AG09319 (cell line): ENCODE results near the gene PSME1.

Source experiments
- DNase-seq: peaks from one replicate; pipeline ENCODE4 v3.0.0-alpha.2; 2010; ENCODE audit warnings: low read depth; ENCODE audit errors: extremely low read depth
- CTCF ChIP-seq: IDR thresholded peaks from 2 replicates; pipeline ENCODE4 v1.5.1; 2011; ENCODE audit warnings: low read depth, mild to moderate bottlenecking, inconsistent platforms, low read length, moderate library complexity

The PSME1 gene

DNA sequence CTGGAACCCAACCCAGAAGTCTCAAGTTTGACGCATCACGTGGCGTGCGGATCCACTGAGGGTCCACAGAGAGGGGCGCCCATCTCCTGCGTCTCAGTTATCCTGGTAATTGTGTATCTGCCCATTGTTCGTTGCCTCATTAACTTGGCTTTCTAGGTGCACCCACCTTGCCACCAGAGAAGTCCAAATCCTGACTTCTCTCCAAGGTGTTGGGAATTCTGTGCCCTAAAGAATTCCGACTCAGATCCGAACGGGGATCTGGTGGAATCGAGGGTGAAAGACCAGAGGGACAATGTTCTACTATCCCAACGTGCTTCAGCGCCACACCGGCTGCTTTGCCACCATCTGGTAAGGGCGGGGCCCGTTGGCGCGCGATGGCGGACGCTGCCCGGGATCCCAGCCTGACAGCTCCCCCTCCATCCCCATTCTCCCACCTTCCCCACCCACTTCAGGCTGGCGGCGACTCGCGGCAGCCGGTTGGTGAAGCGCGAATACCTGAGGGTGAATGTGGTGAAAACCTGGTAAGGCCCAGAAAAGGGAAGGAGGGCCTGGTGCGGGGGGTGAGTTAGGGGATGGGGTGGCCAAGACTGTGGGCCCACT is 36.4 kb downstream of the PSME1 start:
- no peak for DNase-seq
- TF ChIP-seq CTCF = no peak

DNA sequence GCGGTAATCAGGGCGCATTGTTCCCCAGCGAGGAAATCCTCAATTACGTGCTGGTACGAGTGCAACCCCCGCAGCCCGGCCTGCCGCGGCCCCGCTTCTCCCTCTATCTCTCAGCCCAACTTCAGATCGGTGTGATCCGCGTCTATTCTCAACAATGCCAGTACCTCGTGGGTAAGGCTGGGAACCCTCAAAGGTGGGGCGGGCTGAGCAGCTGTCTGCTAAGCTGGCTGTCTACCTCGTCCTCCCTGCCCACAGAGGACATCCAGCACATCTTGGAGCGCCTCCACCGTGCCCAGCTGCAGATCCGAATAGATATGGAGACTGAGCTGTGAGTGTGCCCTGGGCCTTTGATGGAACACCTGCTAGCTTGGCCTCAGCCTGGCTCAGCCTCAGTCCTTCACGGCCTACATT is 36.9 kb downstream of the PSME1 start:
- no peak for TF ChIP-seq CTCF
- no peak for DNase-seq

DNA sequence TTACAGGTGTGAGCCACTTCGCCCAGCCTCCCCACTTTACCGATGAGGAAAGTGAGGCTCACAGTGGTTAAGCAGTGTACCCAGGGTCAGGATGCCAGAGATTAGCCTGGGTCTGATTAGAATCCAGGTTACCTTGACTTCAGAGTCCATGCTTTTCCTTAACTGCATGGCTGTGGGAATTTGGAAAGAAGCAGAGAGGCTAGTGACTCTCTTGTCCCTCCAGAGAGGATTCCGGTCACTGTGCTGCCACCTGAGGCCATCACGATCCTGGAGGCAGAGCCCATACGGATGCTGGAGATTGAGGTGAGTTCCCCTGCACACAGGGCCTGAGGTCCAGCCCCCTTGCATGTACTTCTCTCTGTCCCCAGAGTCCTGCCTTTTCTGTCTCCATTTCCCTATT is 40.6 kb downstream of the PSME1 start:
- TF ChIP-seq CTCF = no peak
- no peak for DNase-seq

- TF ChIP-seq CTCF = no peak
Observed at GRCh38 chr14:24177041-24177825, 41.2 kb downstream of the PSME1 start.

DNA sequence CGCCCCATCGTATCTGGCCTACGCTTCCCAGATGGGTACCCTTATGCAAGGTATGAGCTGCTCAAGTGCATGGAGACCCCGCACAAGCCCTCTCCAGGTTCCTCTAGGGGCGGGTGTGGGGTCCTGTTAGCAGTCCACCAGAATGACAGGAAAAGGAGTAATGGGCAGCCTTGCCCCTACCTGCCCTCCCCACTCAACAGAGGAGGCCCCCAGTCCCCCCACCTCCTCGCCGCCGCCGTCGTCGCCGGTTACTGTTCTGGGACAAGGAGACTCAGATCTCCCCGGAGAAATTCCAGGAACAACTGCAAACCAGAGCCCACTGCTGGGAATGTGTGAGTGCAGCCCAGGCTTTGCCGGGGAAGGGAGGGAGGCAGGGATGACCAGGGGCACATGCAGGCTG is 41.9 kb downstream of the PSME1 start:
- no peak for DNase-seq
- no peak for TF ChIP-seq CTCF

More at GRCh38 chr14:24177041-24177825, 41.2 kb downstream of the PSME1 start:
- DNase-seq = no peak

GRCh38 chr14:24178399-24179178 is 42.6 kb downstream of the PSME1 start:
- TF ChIP-seq CTCF = no peak
- DNase-seq = no peak
